H9 (cell line): Measurements from ENCODE around the gene RNF40. TPM values are rescaled to one million over a fixed set of nuclear protein-coding genes. Genes with fewer than 3 reads are reported as not detected.

Experiments used
- DNase-seq: peaks from one replicate; pipeline ENCODE4 v3.0.0-alpha.2; 2017
- H2AFZ ChIP-seq: one replicate; pipeline ENCODE4 v1.6.1; 2013; ENCODE audit warnings: mild to moderate bottlenecking, low read length, control low read depth, moderate library complexity
- H2AK5ac ChIP-seq: 2 replicates; pipeline ENCODE4 v1.6.1; 2013; ENCODE audit warnings: low read length, control low read depth, mixed read lengths; ENCODE audit not compliant: insufficient read length
- H2BK120ac ChIP-seq: one replicate; pipeline ENCODE4 v1.6.1; 2013; ENCODE audit warnings: low read depth, mild to moderate bottlenecking, low read length, control low read depth, inconsistent platforms; ENCODE audit not compliant: poor library complexity, severe bottlenecking
- H2BK12ac ChIP-seq: 2 replicates; pipeline ENCODE4 v1.6.1; 2013; ENCODE audit warnings: low read length, control low read depth, mixed read lengths, low read depth; ENCODE audit not compliant: insufficient read length
- H2BK15ac ChIP-seq: 2 replicates; pipeline ENCODE4 v1.6.1; 2013; ENCODE audit warnings: low read depth, low read length, control low read depth
- H2BK20ac ChIP-seq: one replicate; pipeline ENCODE4 v1.6.1; 2013; ENCODE audit warnings: low read depth, mild to moderate bottlenecking, low read length, control low read depth, inconsistent platforms; ENCODE audit not compliant: poor library complexity, severe bottlenecking
- H2BK5ac ChIP-seq: 2 replicates; pipeline ENCODE4 v1.6.1; 2013; ENCODE audit warnings: low read length, control low read depth, mixed read lengths; ENCODE audit not compliant: insufficient read length
- H3K14ac ChIP-seq: 2 replicates; pipeline ENCODE4 v1.6.1; 2013; ENCODE audit warnings: low read length, control low read depth; ENCODE audit not compliant: insufficient read depth
- H3K18ac ChIP-seq: 2 replicates; pipeline ENCODE4 v1.6.1; 2013; ENCODE audit warnings: low read depth, mild to moderate bottlenecking, mixed read lengths, low read length, control low read depth; ENCODE audit not compliant: insufficient read length
- H3K23ac ChIP-seq: 2 replicates; pipeline ENCODE4 v1.6.1; 2013; ENCODE audit warnings: low read length, control low read depth, mixed read lengths, low read depth; ENCODE audit not compliant: insufficient read length
- H3K23me2 ChIP-seq: 2 replicates; pipeline ENCODE4 v1.6.1; 2013; ENCODE audit warnings: low read depth, mild to moderate bottlenecking, mixed read lengths, low read length, control low read depth; ENCODE audit not compliant: insufficient read length, poor library complexity, severe bottlenecking
- H3K27ac ChIP-seq: 2 replicates; pipeline ENCODE4 v1.5.1; 2013; ENCODE audit warnings: low read length, control low read depth, mixed read lengths, low read depth; ENCODE audit not compliant: insufficient read length
- H3K27me3 ChIP-seq: 2 replicates; pipeline ENCODE4 v1.6.1; 2013; ENCODE audit warnings: low read length, control low read depth, inconsistent platforms; ENCODE audit not compliant: insufficient read depth
- H3K4ac ChIP-seq: 2 replicates; pipeline ENCODE4 v1.6.1; 2013; ENCODE audit warnings: low read depth, mild to moderate bottlenecking, control low read depth, inconsistent platforms, low read length, moderate library complexity
- H3K4me1 ChIP-seq: 2 replicates; pipeline ENCODE4 v1.6.1; 2013; ENCODE audit warnings: low read length, control low read depth, inconsistent platforms; ENCODE audit not compliant: insufficient read depth
- H3K4me2 ChIP-seq: 2 replicates; pipeline ENCODE4 v1.6.1; 2013; ENCODE audit warnings: low read length, control low read depth, mixed read lengths; ENCODE audit not compliant: insufficient read length, insufficient read depth
- H3K56ac ChIP-seq: 2 replicates; pipeline ENCODE4 v1.6.1; 2013; ENCODE audit warnings: low read depth, mild to moderate bottlenecking, mixed read lengths, low read length, control low read depth; ENCODE audit not compliant: insufficient read length
- H3K79me1 ChIP-seq: 2 replicates; pipeline ENCODE4 v1.6.1; 2013; ENCODE audit warnings: low read depth, mild to moderate bottlenecking, moderate library complexity, low read length, control low read depth, inconsistent platforms; ENCODE audit not compliant: insufficient read depth, poor library complexity, severe bottlenecking
- H3K79me2 ChIP-seq: 2 replicates; pipeline ENCODE4 v1.6.1; 2013; ENCODE audit warnings: low read length, control low read depth, inconsistent platforms; ENCODE audit not compliant: insufficient read depth
- H3K9ac ChIP-seq: 2 replicates; pipeline ENCODE4 v1.6.1; 2013; ENCODE audit warnings: low read length, control low read depth, mixed read lengths; ENCODE audit not compliant: insufficient read length; ENCODE audit errors: extremely low read depth
- H3K9me3 ChIP-seq: one replicate; pipeline ENCODE4 v1.6.1; 2013; ENCODE audit warnings: low read depth, low read length, inconsistent platforms; ENCODE audit not compliant: control insufficient read depth
- H3T11ph ChIP-seq: one replicate; pipeline ENCODE4 v1.6.1; 2013; ENCODE audit warnings: mild to moderate bottlenecking, low read length, control low read depth, inconsistent platforms
- H4K20me1 ChIP-seq: one replicate; pipeline ENCODE4 v1.6.1; 2013; ENCODE audit not compliant: control insufficient read depth, insufficient read length, insufficient read depth
- H4K5ac ChIP-seq: 2 replicates; pipeline ENCODE4 v1.6.1; 2013; ENCODE audit warnings: low read depth, mild to moderate bottlenecking, mixed read lengths, low read length, control low read depth; ENCODE audit not compliant: insufficient read length
- H4K8ac ChIP-seq: replicated peaks from 2 replicates; pipeline ENCODE4 v1.6.1; 2013; ENCODE audit warnings: low read length, control low read depth, mixed read lengths, low read depth; ENCODE audit not compliant: insufficient read length
- H4K91ac ChIP-seq: 2 replicates; pipeline ENCODE4 v1.6.1; 2013; ENCODE audit warnings: low read depth, mild to moderate bottlenecking, moderate library complexity, mixed read lengths, low read length, control low read depth; ENCODE audit not compliant: insufficient read length
- H3K27ac Mint-ChIP-seq, 3 experiments: 2 replicates in 2 of 3; 3 replicates in 1 of 3; pipeline ENCODE4 v1.8.0; 2020 to 2021; ENCODE audit warnings: mixed read lengths in 3 of 3, mild to moderate bottlenecking in 1 of 3, moderate library complexity in 1 of 3
- H3K27me3 Mint-ChIP-seq: 2 replicates; pipeline ENCODE4 v1.8.0; 2021; ENCODE audit warnings: low read depth, mild to moderate bottlenecking, moderate library complexity, mixed read lengths
- H3K36me3 Mint-ChIP-seq, 3 experiments: 2 replicates in 2 of 3; 3 replicates in 1 of 3; pipeline ENCODE4 v1.8.0; 2020 to 2021; ENCODE audit warnings: low read depth in 3 of 3, mixed read lengths in 3 of 3; ENCODE audit not compliant: insufficient read depth in 1 of 3
- H3K4me1 Mint-ChIP-seq, 2 experiments: 2 replicates each; pipeline ENCODE4 v1.8.0; 2020; ENCODE audit warnings: mixed read lengths in 2 of 2
- H3K4me3 Mint-ChIP-seq, 2 experiments: 2 replicates in 1 of 2; 3 replicates in 1 of 2; pipeline ENCODE4 v1.8.0; 2020 to 2021; ENCODE audit warnings: mild to moderate bottlenecking in 2 of 2, mixed read lengths in 2 of 2, moderate library complexity in 1 of 2
- H3K9me3 Mint-ChIP-seq, 2 experiments: 2 replicates in 1 of 2; 3 replicates in 1 of 2; pipeline ENCODE4 v1.8.0; 2020; ENCODE audit warnings: mild to moderate bottlenecking in 2 of 2, mixed read lengths in 2 of 2, moderate library complexity in 1 of 2
- CTCF ChIP-seq: fragments of 200-600 bp; sonication (generic); conservative IDR thresholded peaks from 3 replicates; pipeline ENCODE4 v1.8.0; 2021; ENCODE audit warnings: antibody characterized with exemption, mild to moderate bottlenecking
- WGBS: extraction: QIAGEN DNeasy Blood & Tissue Kit; methylation state at CpG from one replicate; pipeline ENCODE4 v1.1.7; 2013; ENCODE audit warnings: missing lambda C conversion rate, low lambda C conversion rate, mixed read lengths; ENCODE audit not compliant: insufficient read length; ENCODE audit errors: extremely low coverage; 5-methylcytosine and 5-hydroxymethylcytosine counted together
- total RNA-seq: library from RNA; stranded (reverse); gene quantifications from 2 replicates; pipeline ENCODE4 v1.2.1, GENCODE V29; 2021

The RNF40 gene
- total RNA-seq, 1 experiment from 2014 or later: 103 TPM

DNA sequence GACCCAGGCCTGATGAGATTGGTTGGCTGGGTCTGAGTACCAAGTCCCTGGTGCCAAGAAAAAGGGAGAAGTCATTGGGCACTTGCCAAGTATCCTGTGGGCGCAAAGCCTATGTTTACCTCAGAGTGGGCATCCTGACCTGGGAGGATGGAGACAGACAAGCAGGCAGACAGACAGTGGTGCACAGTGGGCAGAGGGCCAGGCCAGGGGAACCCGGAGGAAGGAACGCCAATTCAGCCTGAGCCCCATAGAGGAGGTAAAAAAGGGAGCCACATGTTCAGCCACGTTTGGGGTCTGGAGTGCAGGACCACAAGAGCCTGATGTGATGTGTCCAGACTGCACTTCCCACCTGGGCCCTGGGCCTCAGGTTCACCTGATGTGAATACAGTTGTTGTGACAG lies 8.5 kb upstream of the RNF40 start:
- Histone ChIP-seq H3K4me1 (no peaks in the 10 kb centered on the region), H3T11ph (no peak overlapping the region), H4K5ac (no peak overlapping the region), H3K4me2 (no peak overlapping the region), H3K9me3 (no peaks in the 10 kb centered on the region), H3K9ac (no peak overlapping the region), H3K27me3 (no peaks in the 10 kb centered on the region), H2BK120ac (no peak overlapping the region), H3K56ac (no peak overlapping the region), H2BK5ac (no peak overlapping the region), H2BK20ac (no peak overlapping the region), H4K20me1 (no peaks in the 10 kb centered on the region), H3K79me2 (peaks cover 4% of the 10 kb centered on the region; the same call in 1 of the 2 replicates), H3K18ac (no peak overlapping the region), H3K4ac (no peak overlapping the region), H3K23me2 (no peaks in the 10 kb centered on the region), H4K91ac (no peak overlapping the region), H2AK5ac (no peak overlapping the region), H2BK15ac (no peak overlapping the region), H2AFZ (no peak overlapping the region), H3K79me1 (peaks cover 2% of the 10 kb centered on the region), H3K23ac (no peak overlapping the region), H2BK12ac (no peak overlapping the region), H4K8ac (no peak overlapping the region), H3K14ac (no peak overlapping the region), H3K27ac (no peak overlapping the region)
- whole genome bisulfite sequencing: no CpG with 5 or more reads among the region's 4 CpGs
- H3K27me3 Mint-ChIP-seq: no peaks in the 10 kb centered on the region
- peaks cover 7 to 11% of the 10 kb centered on the region in 2 experiments for H3K4me1 Mint-ChIP-seq
- no peak overlapping the region for H3K4me3 Mint-ChIP-seq
- TF ChIP-seq CTCF: no peak
- DNase-seq: no peak
- peaks cover 7 to 66% (median 48%) of the 10 kb centered on the region in 3 experiments for H3K36me3 Mint-ChIP-seq
- no peak overlapping the region for H3K27ac Mint-ChIP-seq
- peaks cover 0 to 1% of the 10 kb centered on the region in 2 experiments; a peak in 1 of 5 replicates for H3K9me3 Mint-ChIP-seq
